K562 (cell line): Measurements from ENCODE around the gene KAZN. TPM values are rescaled to one million over a fixed set of nuclear protein-coding genes. Genes with fewer than 3 reads are reported as not detected.

Experiments
- CEBPB ChIP-seq: fragments of 450-650 bp; IDR thresholded peaks from 2 replicates; pipeline ENCODE4 v1.6.1; 2016; ENCODE audit warnings: missing genetic modification characterization, missing compliant biosample characterization
- FOS ChIP-seq: IDR thresholded peaks from 3 replicates; pipeline ENCODE4 v1.6.1; 2011; ENCODE audit not compliant: insufficient read length; ENCODE audit errors: extremely low read depth
- HOXB6 ChIP-seq: fragments of 250-450 bp; sonication (Bioruptor Pico); IDR thresholded peaks from 2 replicates; pipeline ENCODE4 v1.5.1; 2022; ENCODE audit warnings: mild to moderate bottlenecking, borderline replicate concordance
- JUND ChIP-seq, 2 experiments: IDR thresholded peaks; 2 replicates in 1 of 2; 3 replicates in 1 of 2; pipeline ENCODE4 v1.6.1; 2011; ENCODE audit warnings: borderline replicate concordance in 2 of 2, low read depth in 2 of 2, low read length in 2 of 2, improper control_type of control experiment in 1 of 2, missing biosample characterization in 1 of 2, missing genetic modification characterization in 1 of 2, missing genetic modification reagents in 1 of 2
- KHSRP ChIP-seq: fragments of 450-650 bp; IDR thresholded peaks from 2 replicates; pipeline ENCODE4 v1.6.1; 2017
- KLF13 ChIP-seq: fragments of 450-650 bp; IDR thresholded peaks from 2 replicates; pipeline ENCODE4 v1.6.1; 2016; ENCODE audit warnings: missing genetic modification characterization, low read depth, mild to moderate bottlenecking, missing compliant biosample characterization, moderate library complexity, borderline replicate concordance
- MCM5 ChIP-seq: fragments of 450-650 bp; IDR thresholded peaks from 2 replicates; pipeline ENCODE4 v1.6.1; 2016; ENCODE audit warnings: low read depth
- MECOM ChIP-seq: fragments of 250-450 bp; sonication (Bioruptor Pico); IDR thresholded peaks from 2 replicates; pipeline ENCODE4 v1.8.0; 2022; ENCODE audit warnings: inconsistent platforms
- PHF21A ChIP-seq: fragments of 450-650 bp; IDR thresholded peaks from 2 replicates; pipeline ENCODE4 v1.6.1; 2017; ENCODE audit warnings: low read depth, borderline replicate concordance
- POLR2AphosphoS5 ChIP-seq: IDR thresholded peaks from 2 replicates; pipeline ENCODE4 v1.6.1; 2011; ENCODE audit warnings: mild to moderate bottlenecking, low read depth, low read length, moderate library complexity; ENCODE audit not compliant: control insufficient read depth, insufficient read depth
- POLR2B ChIP-seq: fragments of 450-650 bp; IDR thresholded peaks from 2 replicates; pipeline ENCODE4 v1.6.1; 2018; ENCODE audit warnings: low read depth; ENCODE audit not compliant: partially characterized antibody
- SNRNP70 ChIP-seq: fragments of 200-400 bp; formaldehyde crosslinking; optimal IDR thresholded peaks from 2 replicates; pipeline ENCODE3; 2017; ENCODE audit warnings: low read depth, low read length
- ZNF217 ChIP-seq: sonication (generic); formaldehyde crosslinking; IDR thresholded peaks from 2 replicates; pipeline ENCODE4 v1.8.0; 2022; ENCODE audit warnings: mild to moderate bottlenecking, missing genetic modification reagents
- ZNF232 ChIP-seq: sonication (generic); formaldehyde crosslinking; IDR thresholded peaks from 2 replicates; pipeline ENCODE4 v1.8.0; 2022; ENCODE audit warnings: mild to moderate bottlenecking, missing genetic modification reagents
- ZNF717 ChIP-seq: fragments of 250-450 bp; sonication (Bioruptor Pico); IDR thresholded peaks from 2 replicates; pipeline ENCODE4 v1.5.0; 2021
- polyA plus RNA-seq, 8 experiments: library from polyadenylated mRNA; depleted of rRNA in 4 of 8; stranded (reverse) in 5 of 8; unstranded in 3 of 8; fragments of >200 nt; fragmentation: Nextera tagmentation in 2 of 8; fragmentation: Illumina TruSeq in 1 of 8; extraction: Ambion mirVana in 2 of 8; extraction: Trizol in 1 of 8; gene quantifications; 2 replicates each; pipeline versions ENCODE4 v1.2.1 to v1.2.3, GENCODE V29; 2011 to 2014; ENCODE audit warnings: inconsistent platforms in 1 of 8, missing spikeins in 1 of 8
- total RNA-seq, 7 experiments: library from RNA; depleted of rRNA in 6 of 7; stranded (reverse); fragments of >200 nt in 6 of 7; fragmentation: Illumina TruSeq in 2 of 7; extraction: Trizol in 2 of 7; gene quantifications; 2 replicates each; pipeline versions ENCODE4 v1.2.1 to v1.2.3, GENCODE V29; 2011 to 2021; ENCODE audit warnings: low replicate concordance in 1 of 7
- TF ChIP-seq, protein P1 (sequence below): fragments of 200-800 bp; sonication (Bioruptor generic); IDR thresholded peaks from 2 replicates; pipeline ENCODE4 v1.6.1; 2017; ENCODE audit warnings: missing genetic modification characterization, missing compliant biosample characterization
- TF ChIP-seq, protein P2 (sequence below): fragments of 450-650 bp; formaldehyde crosslinking; IDR thresholded peaks from 2 replicates; pipeline ENCODE4 v1.4.0; 2020; ENCODE audit warnings: mild to moderate bottlenecking, moderate library complexity
- TF ChIP-seq, protein P3 (sequence below), 2 experiments: fragments of 450-650 bp; IDR thresholded peaks; 2 replicates each; pipeline ENCODE4 v1.6.1; 2018; ENCODE audit warnings: mild to moderate bottlenecking in 2 of 2, low read depth in 1 of 2; ENCODE audit not compliant: partially characterized antibody in 2 of 2
- TF ChIP-seq, protein P4 (sequence below): fragments of 450-650 bp; formaldehyde crosslinking; IDR thresholded peaks from 2 replicates; pipeline ENCODE4 v1.4.0; 2020; ENCODE audit warnings: mild to moderate bottlenecking, moderate library complexity

Gene KAZN
- total and polyA plus RNA-seq, 9 of the 15 experiments (the other 6 are each of a cell fraction or from before 2014, with no cell fraction given), result 2.1 to 21.6 (median 5.4) TPM

DNA sequence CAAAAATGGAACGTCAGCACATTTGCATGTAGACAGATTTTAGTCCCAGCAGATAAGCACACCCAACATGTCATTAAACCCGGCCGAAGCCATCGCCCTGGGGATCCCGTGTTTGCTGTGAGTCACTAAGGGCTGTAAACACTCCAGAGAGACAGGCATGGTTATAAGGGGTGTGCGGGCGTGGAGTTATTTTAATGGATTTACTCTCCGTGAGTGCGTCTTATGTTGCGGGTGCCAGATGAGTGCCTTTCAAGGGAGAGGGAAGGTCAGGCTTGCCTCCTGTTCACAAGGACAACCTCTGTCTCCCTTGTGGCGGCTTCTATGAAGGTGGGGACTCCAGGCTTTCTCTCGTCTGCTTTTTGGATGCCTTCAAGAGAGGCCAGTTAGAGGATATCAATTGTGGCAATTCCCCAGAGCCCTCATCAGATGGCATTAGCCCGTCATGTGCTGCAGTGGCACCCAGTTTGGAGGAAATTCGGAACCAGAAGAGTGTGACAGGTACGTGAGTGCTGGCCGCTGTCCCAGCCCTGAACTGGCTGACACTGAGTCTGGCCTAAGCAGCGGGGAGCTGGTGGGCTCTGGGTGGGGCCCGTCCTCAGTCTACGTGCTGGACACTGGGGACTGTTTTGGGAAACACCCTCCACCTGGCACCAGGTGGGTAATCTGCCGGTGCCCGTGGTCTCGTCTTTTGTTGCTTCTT lies 331.2 kb downstream of the KAZN start (continued):
- TF ChIP-seq MCM5 (no peak), ZNF717 (no peak), FOS (peak; percentile 42), PHF21A (no peak), CEBPB (tag) (no peak), POLR2AphosphoS5 (no peak), SNRNP70 (no peak), JUND (IDR thresholded peaks at IDR 0.05; ENCODE audit: borderline replicate concordance, low read depth, low read length) (peak; percentile 96), JUND (tag; IDR thresholded peaks at IDR 0.05; ENCODE audit: borderline replicate concordance, low read depth, low read length) (peak; percentile 93; the same call in 2 of the 3 replicates), ZNF217 (CRISPR knock-in tag) (no peak), MECOM (CRISPR knock-in tag) (no peak), POLR2B (no peak), HOXB6 (CRISPR knock-in tag) (no peak), KHSRP (no peak), KLF13 (tag) (no peak), ZNF232 (CRISPR knock-in tag) (no peak)
- TF ChIP-seq, protein P1, sequence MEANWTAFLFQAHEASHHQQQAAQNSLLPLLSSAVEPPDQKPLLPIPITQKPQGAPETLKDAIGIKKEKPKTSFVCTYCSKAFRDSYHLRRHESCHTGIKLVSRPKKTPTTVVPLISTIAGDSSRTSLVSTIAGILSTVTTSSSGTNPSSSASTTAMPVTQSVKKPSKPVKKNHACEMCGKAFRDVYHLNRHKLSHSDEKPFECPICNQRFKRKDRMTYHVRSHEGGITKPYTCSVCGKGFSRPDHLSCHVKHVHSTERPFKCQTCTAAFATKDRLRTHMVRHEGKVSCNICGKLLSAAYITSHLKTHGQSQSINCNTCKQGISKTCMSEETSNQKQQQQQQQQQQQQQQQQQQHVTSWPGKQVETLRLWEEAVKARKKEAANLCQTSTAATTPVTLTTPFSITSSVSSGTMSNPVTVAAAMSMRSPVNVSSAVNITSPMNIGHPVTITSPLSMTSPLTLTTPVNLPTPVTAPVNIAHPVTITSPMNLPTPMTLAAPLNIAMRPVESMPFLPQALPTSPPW (CRISPR knock-in tag), result peak; percentile 39; the same call in 1 of the 2 replicates
- TF ChIP-seq, protein P2, sequence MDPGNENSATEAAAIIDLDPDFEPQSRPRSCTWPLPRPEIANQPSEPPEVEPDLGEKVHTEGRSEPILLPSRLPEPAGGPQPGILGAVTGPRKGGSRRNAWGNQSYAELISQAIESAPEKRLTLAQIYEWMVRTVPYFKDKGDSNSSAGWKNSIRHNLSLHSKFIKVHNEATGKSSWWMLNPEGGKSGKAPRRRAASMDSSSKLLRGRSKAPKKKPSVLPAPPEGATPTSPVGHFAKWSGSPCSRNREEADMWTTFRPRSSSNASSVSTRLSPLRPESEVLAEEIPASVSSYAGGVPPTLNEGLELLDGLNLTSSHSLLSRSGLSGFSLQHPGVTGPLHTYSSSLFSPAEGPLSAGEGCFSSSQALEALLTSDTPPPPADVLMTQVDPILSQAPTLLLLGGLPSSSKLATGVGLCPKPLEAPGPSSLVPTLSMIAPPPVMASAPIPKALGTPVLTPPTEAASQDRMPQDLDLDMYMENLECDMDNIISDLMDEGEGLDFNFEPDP (CRISPR knock-in tag), result no peak
- TF ChIP-seq, protein P3, sequence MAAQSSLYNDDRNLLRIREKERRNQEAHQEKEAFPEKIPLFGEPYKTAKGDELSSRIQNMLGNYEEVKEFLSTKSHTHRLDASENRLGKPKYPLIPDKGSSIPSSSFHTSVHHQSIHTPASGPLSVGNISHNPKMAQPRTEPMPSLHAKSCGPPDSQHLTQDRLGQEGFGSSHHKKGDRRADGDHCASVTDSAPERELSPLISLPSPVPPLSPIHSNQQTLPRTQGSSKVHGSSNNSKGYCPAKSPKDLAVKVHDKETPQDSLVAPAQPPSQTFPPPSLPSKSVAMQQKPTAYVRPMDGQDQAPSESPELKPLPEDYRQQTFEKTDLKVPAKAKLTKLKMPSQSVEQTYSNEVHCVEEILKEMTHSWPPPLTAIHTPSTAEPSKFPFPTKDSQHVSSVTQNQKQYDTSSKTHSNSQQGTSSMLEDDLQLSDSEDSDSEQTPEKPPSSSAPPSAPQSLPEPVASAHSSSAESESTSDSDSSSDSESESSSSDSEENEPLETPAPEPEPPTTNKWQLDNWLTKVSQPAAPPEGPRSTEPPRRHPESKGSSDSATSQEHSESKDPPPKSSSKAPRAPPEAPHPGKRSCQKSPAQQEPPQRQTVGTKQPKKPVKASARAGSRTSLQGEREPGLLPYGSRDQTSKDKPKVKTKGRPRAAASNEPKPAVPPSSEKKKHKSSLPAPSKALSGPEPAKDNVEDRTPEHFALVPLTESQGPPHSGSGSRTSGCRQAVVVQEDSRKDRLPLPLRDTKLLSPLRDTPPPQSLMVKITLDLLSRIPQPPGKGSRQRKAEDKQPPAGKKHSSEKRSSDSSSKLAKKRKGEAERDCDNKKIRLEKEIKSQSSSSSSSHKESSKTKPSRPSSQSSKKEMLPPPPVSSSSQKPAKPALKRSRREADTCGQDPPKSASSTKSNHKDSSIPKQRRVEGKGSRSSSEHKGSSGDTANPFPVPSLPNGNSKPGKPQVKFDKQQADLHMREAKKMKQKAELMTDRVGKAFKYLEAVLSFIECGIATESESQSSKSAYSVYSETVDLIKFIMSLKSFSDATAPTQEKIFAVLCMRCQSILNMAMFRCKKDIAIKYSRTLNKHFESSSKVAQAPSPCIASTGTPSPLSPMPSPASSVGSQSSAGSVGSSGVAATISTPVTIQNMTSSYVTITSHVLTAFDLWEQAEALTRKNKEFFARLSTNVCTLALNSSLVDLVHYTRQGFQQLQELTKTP (IDR thresholded peaks at IDR 0.05; ENCODE audit: low read depth in 1 of 2, partially characterized antibody in 2 of 2), result no peak
- TF ChIP-seq, protein P4, sequence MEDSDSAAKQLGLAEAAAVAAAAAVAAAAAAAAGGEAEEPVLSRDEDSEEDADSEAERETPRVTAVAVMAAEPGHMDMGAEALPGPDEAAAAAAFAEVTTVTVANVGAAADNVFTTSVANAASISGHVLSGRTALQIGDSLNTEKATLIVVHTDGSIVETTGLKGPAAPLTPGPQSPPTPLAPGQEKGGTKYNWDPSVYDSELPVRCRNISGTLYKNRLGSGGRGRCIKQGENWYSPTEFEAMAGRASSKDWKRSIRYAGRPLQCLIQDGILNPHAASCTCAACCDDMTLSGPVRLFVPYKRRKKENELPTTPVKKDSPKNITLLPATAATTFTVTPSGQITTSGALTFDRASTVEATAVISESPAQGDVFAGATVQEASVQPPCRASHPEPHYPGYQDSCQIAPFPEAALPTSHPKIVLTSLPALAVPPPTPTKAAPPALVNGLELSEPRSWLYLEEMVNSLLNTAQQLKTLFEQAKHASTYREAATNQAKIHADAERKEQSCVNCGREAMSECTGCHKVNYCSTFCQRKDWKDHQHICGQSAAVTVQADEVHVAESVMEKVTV (CRISPR knock-in tag), result no peak
